ENCODE measurements around the gene COL1A2. TPM values are rescaled to one million over a fixed set of nuclear protein-coding genes. Genes with fewer than 3 reads are reported as not detected.
A peak's percentile ranks its signal among the peaks of the same experiment; 100 is the strongest.

COL1A2 gene
- total and polyA plus RNA-seq, 2 of the 4 experiments (the other 2 are of a cell fraction), result 1,211 to 4,454 TPM

GRCh38 chr7:94417901-94418300, 23.2 kb downstream of the COL1A2 start:
- in situ Hi-C loops (cut with MboI; ENCODE audit: low sequenced_read_pairs), result no loop called here
- H3K36me3 ChIP-seq (ENCODE audit: control insufficient read depth, insufficient read depth, low read length), result peaks cover 85% of the 10 kb centered on the region
- CTCF ChIA-PET, result interaction anchor here (1.2 to 1.3 kb wide), 2 partner anchors 129 kb away, joined by 3 to 4 read pairs; no protein-coding TSS in a partner anchor
- peaks cover 10% of the 10 kb centered on the region for H3K9me1 ChIP-seq (ENCODE audit: insufficient read depth, low read length)
- H3K9ac ChIP-seq (ENCODE audit: low read depth, low read length), result peak overlapping the region; percentile 65; the same call in 1 of the 2 replicates
- intact Hi-C loops (cut with micrococcal nuclease), result no loop called here
- H3K4me3 ChIP-seq (ENCODE audit: insufficient read depth, low read depth, low read length), result no peak overlapping the region
- peak overlapping the region; percentile 98 for H3K18ac ChIP-seq (ENCODE audit: low read depth, low read length)
- H4K20me1 ChIP-seq (ENCODE audit: insufficient read depth, low read length), result peaks cover 33% of the 10 kb centered on the region; the same call in 1 of the 2 replicates
- H2BK120ac ChIP-seq (ENCODE audit: low read depth, low read length), result peak overlapping the region; percentile 7; the same call in 1 of the 2 replicates
- H3K56ac ChIP-seq (ENCODE audit: extremely low read depth, insufficient read depth, low read length), result peak overlapping the region; percentile 28; the same call in 1 of the 2 replicates
- peak overlapping the region; percentile 91; the same call in 1 of the 2 replicates for H4K5ac ChIP-seq (ENCODE audit: low read depth, low read length)
- H4K91ac ChIP-seq (ENCODE audit: insufficient read depth, low read depth, low read length), result peak overlapping the region; percentile 61
- peak overlapping the region; percentile 88 for H3K14ac ChIP-seq (replicated peaks; ENCODE audit: low read depth, low read length)
- no peak overlapping the region for H2AK9ac ChIP-seq (replicated peaks; ENCODE audit: low read depth, low read length, poor library complexity)
- H3K4me1 ChIP-seq (ENCODE audit: control insufficient read depth, insufficient read depth, low read length), result peaks cover 27% of the 10 kb centered on the region
- no peaks in the 10 kb centered on the region for H3K27me3 ChIP-seq (ENCODE audit: control insufficient read depth, insufficient read depth, low read length)
- H3K27ac ChIP-seq (ENCODE audit: insufficient read depth, low read length), result peak overlapping the region; percentile 93
- DNase-seq (no peak), ATAC-seq (ENCODE audit: low read depth) (no peak)
- dilution Hi-C loops (cut with HindIII; ENCODE audit: low sequenced_read_pairs, unreplicated experiment), result no loop called here
- H2BK15ac ChIP-seq (ENCODE audit: low read depth, low read length), result peak overlapping the region; percentile 33; the same call in 2 of the 3 replicates
- H2AFZ ChIP-seq (replicated peaks; ENCODE audit: low read length, poor library complexity), result no peak overlapping the region
- WGBS, 2 experiments (ENCODE audit: extremely low coverage in 2 of 2, insufficient read length in 1 of 2), result no CpG with 5 or more reads among the region's 3 CpGs
- peak overlapping the region; percentile 42; the same call in 1 of the 2 replicates for H3K4me2 ChIP-seq (ENCODE audit: low read depth, low read length)
- peak overlapping the region; percentile 12; the same call in 1 of the 2 replicates for H2BK20ac ChIP-seq (ENCODE audit: low read depth, low read length)
- peaks cover 28 to 43% of the 10 kb centered on the region in 2 experiments for H3K79me1 ChIP-seq (ENCODE audit: low read depth in 1 of 2, low read length in 2 of 2)
- peak overlapping the region; percentile 99 for H2BK5ac ChIP-seq (ENCODE audit: low read depth, low read length, poor library complexity, severe bottlenecking)
- no peaks in the 10 kb centered on the region for H3K9me3 ChIP-seq (ENCODE audit: control insufficient read depth, insufficient read depth, low read length)
- peak overlapping the region; percentile 83; the same call in 1 of the 2 replicates for H3K23ac ChIP-seq (ENCODE audit: low read depth, low read length)
- peak overlapping the region; percentile 68; the same call in 1 of the 2 replicates for H2AK5ac ChIP-seq (ENCODE audit: low read depth, low read length)
- H3K4ac ChIP-seq (ENCODE audit: low read depth, low read length), result peak overlapping the region; percentile 78
- POLR2A ChIA-PET (ENCODE audit: unreplicated experiment), result no interaction called here
- TF ChIP-seq POLR2A (IDR thresholded peaks at IDR 0.05; ENCODE audit: low read depth, low read length) (peak; percentile 5; the same call in 1 of the 2 replicates), ELK1 (IDR thresholded peaks at IDR 0.05; ENCODE audit: borderline replicate concordance, low read depth, low read length) (no peak), CEBPB (IDR thresholded peaks at IDR 0.05; ENCODE audit: low read depth, low read length) (peak; percentile 44; the same call in 1 of the 2 replicates), NFE2L2 (IDR thresholded peaks at IDR 0.05; ENCODE audit: low read depth, low read length) (no peak)
- BruUV-seq (replicated peaks), result no TSS peak
- H4K8ac ChIP-seq (ENCODE audit: low read depth in 2 of 2, low read length in 2 of 2), result peak overlapping the region; percentile 28 to 86; a peak in 3 of 4 replicates
